ENCODE data around the gene SLC66A2.

The SLC66A2 gene

GRCh38 chr18:79864006-79864725, 87.3 kb downstream of the SLC66A2 start:
- DNase-seq = no peak

GRCh38 chr18:79863161-79864005, 88.1 kb downstream of the SLC66A2 start:
- no peak for DNase-seq

GRCh38 chr18:79862562-79862961, 88.9 kb downstream of the SLC66A2 start:
- DNase-seq = no peak

GRCh38 chr18:79861687-79862086, 89.8 kb downstream of the SLC66A2 start:
- DNase-seq = no peak

- DNase-seq = no peak
These were observed 92.1 kb downstream of the SLC66A2 start for GRCh38 chr18:79859314-79859713.

- DNase-seq = peak; percentile 19
These were observed 94.3 kb downstream of the SLC66A2 start for GRCh38 chr18:79857082-79857671.

- peak; percentile 23 for DNase-seq
These were observed 95.1 kb downstream of the SLC66A2 start for GRCh38 chr18:79856119-79857007.

- no peak for DNase-seq
These were observed 96.1 kb downstream of the SLC66A2 start for GRCh38 chr18:79855147-79855933.

GRCh38 chr18:79853993-79854364, 97.5 kb downstream of the SLC66A2 start:
- DNase-seq = no peak

- no peak for DNase-seq
These were observed 98.0 kb downstream of the SLC66A2 start for GRCh38 chr18:79853303-79853992.

- DNase-seq = no peak
These were observed 98.7 kb downstream of the SLC66A2 start for GRCh38 chr18:79852561-79853302.

Measured in fibroblast of skin of back (primary cell).